H9 (cell line): ENCODE results near the gene TOMT. TPM values are rescaled to one million over a fixed set of nuclear protein-coding genes. Genes with fewer than 3 reads are reported as not detected.

Source experiments
- DNase-seq: peaks from one replicate; pipeline ENCODE4 v3.0.0-alpha.2; 2017
- H2AFZ ChIP-seq: one replicate; pipeline ENCODE4 v1.6.1; 2013; ENCODE audit warnings: mild to moderate bottlenecking, low read length, control low read depth, moderate library complexity
- H2AK5ac ChIP-seq: 2 replicates; pipeline ENCODE4 v1.6.1; 2013; ENCODE audit warnings: low read length, control low read depth, mixed read lengths; ENCODE audit not compliant: insufficient read length
- H2BK120ac ChIP-seq: one replicate; pipeline ENCODE4 v1.6.1; 2013; ENCODE audit warnings: low read depth, mild to moderate bottlenecking, low read length, control low read depth, inconsistent platforms; ENCODE audit not compliant: poor library complexity, severe bottlenecking
- H2BK12ac ChIP-seq: 2 replicates; pipeline ENCODE4 v1.6.1; 2013; ENCODE audit warnings: low read length, control low read depth, mixed read lengths, low read depth; ENCODE audit not compliant: insufficient read length
- H2BK15ac ChIP-seq: 2 replicates; pipeline ENCODE4 v1.6.1; 2013; ENCODE audit warnings: low read depth, low read length, control low read depth
- H2BK20ac ChIP-seq: one replicate; pipeline ENCODE4 v1.6.1; 2013; ENCODE audit warnings: low read depth, mild to moderate bottlenecking, low read length, control low read depth, inconsistent platforms; ENCODE audit not compliant: poor library complexity, severe bottlenecking
- H2BK5ac ChIP-seq: 2 replicates; pipeline ENCODE4 v1.6.1; 2013; ENCODE audit warnings: low read length, control low read depth, mixed read lengths; ENCODE audit not compliant: insufficient read length
- H3K14ac ChIP-seq: 2 replicates; pipeline ENCODE4 v1.6.1; 2013; ENCODE audit warnings: low read length, control low read depth; ENCODE audit not compliant: insufficient read depth
- H3K18ac ChIP-seq: 2 replicates; pipeline ENCODE4 v1.6.1; 2013; ENCODE audit warnings: low read depth, mild to moderate bottlenecking, mixed read lengths, low read length, control low read depth; ENCODE audit not compliant: insufficient read length
- H3K23ac ChIP-seq: 2 replicates; pipeline ENCODE4 v1.6.1; 2013; ENCODE audit warnings: low read length, control low read depth, mixed read lengths, low read depth; ENCODE audit not compliant: insufficient read length
- H3K23me2 ChIP-seq: 2 replicates; pipeline ENCODE4 v1.6.1; 2013; ENCODE audit warnings: low read depth, mild to moderate bottlenecking, mixed read lengths, low read length, control low read depth; ENCODE audit not compliant: insufficient read length, poor library complexity, severe bottlenecking
- H3K27ac ChIP-seq: 2 replicates; pipeline ENCODE4 v1.5.1; 2013; ENCODE audit warnings: low read length, control low read depth, mixed read lengths, low read depth; ENCODE audit not compliant: insufficient read length
- H3K27me3 ChIP-seq: 2 replicates; pipeline ENCODE4 v1.6.1; 2013; ENCODE audit warnings: low read length, control low read depth, inconsistent platforms; ENCODE audit not compliant: insufficient read depth
- H3K4ac ChIP-seq: 2 replicates; pipeline ENCODE4 v1.6.1; 2013; ENCODE audit warnings: low read depth, mild to moderate bottlenecking, control low read depth, inconsistent platforms, low read length, moderate library complexity
- H3K4me1 ChIP-seq: 2 replicates; pipeline ENCODE4 v1.6.1; 2013; ENCODE audit warnings: low read length, control low read depth, inconsistent platforms; ENCODE audit not compliant: insufficient read depth
- H3K4me2 ChIP-seq: 2 replicates; pipeline ENCODE4 v1.6.1; 2013; ENCODE audit warnings: low read length, control low read depth, mixed read lengths; ENCODE audit not compliant: insufficient read length, insufficient read depth
- H3K56ac ChIP-seq: 2 replicates; pipeline ENCODE4 v1.6.1; 2013; ENCODE audit warnings: low read depth, mild to moderate bottlenecking, mixed read lengths, low read length, control low read depth; ENCODE audit not compliant: insufficient read length
- H3K79me1 ChIP-seq: 2 replicates; pipeline ENCODE4 v1.6.1; 2013; ENCODE audit warnings: low read depth, mild to moderate bottlenecking, moderate library complexity, low read length, control low read depth, inconsistent platforms; ENCODE audit not compliant: insufficient read depth, poor library complexity, severe bottlenecking
- H3K79me2 ChIP-seq: 2 replicates; pipeline ENCODE4 v1.6.1; 2013; ENCODE audit warnings: low read length, control low read depth, inconsistent platforms; ENCODE audit not compliant: insufficient read depth
- H3K9ac ChIP-seq: 2 replicates; pipeline ENCODE4 v1.6.1; 2013; ENCODE audit warnings: low read length, control low read depth, mixed read lengths; ENCODE audit not compliant: insufficient read length; ENCODE audit errors: extremely low read depth
- H3K9me3 ChIP-seq: one replicate; pipeline ENCODE4 v1.6.1; 2013; ENCODE audit warnings: low read depth, low read length, inconsistent platforms; ENCODE audit not compliant: control insufficient read depth
- H3T11ph ChIP-seq: one replicate; pipeline ENCODE4 v1.6.1; 2013; ENCODE audit warnings: mild to moderate bottlenecking, low read length, control low read depth, inconsistent platforms
- H4K20me1 ChIP-seq: one replicate; pipeline ENCODE4 v1.6.1; 2013; ENCODE audit not compliant: control insufficient read depth, insufficient read length, insufficient read depth
- H4K5ac ChIP-seq: 2 replicates; pipeline ENCODE4 v1.6.1; 2013; ENCODE audit warnings: low read depth, mild to moderate bottlenecking, mixed read lengths, low read length, control low read depth; ENCODE audit not compliant: insufficient read length
- H4K8ac ChIP-seq: replicated peaks from 2 replicates; pipeline ENCODE4 v1.6.1; 2013; ENCODE audit warnings: low read length, control low read depth, mixed read lengths, low read depth; ENCODE audit not compliant: insufficient read length
- H4K91ac ChIP-seq: 2 replicates; pipeline ENCODE4 v1.6.1; 2013; ENCODE audit warnings: low read depth, mild to moderate bottlenecking, moderate library complexity, mixed read lengths, low read length, control low read depth; ENCODE audit not compliant: insufficient read length
- H3K27ac Mint-ChIP-seq, 3 experiments: 2 replicates in 2 of 3; 3 replicates in 1 of 3; pipeline ENCODE4 v1.8.0; 2020 to 2021; ENCODE audit warnings: mixed read lengths in 3 of 3, mild to moderate bottlenecking in 1 of 3, moderate library complexity in 1 of 3
- H3K27me3 Mint-ChIP-seq: 2 replicates; pipeline ENCODE4 v1.8.0; 2021; ENCODE audit warnings: low read depth, mild to moderate bottlenecking, moderate library complexity, mixed read lengths
- H3K36me3 Mint-ChIP-seq, 3 experiments: 2 replicates in 2 of 3; 3 replicates in 1 of 3; pipeline ENCODE4 v1.8.0; 2020 to 2021; ENCODE audit warnings: low read depth in 3 of 3, mixed read lengths in 3 of 3; ENCODE audit not compliant: insufficient read depth in 1 of 3
- H3K4me1 Mint-ChIP-seq, 2 experiments: 2 replicates each; pipeline ENCODE4 v1.8.0; 2020; ENCODE audit warnings: mixed read lengths in 2 of 2
- H3K4me3 Mint-ChIP-seq, 2 experiments: 2 replicates in 1 of 2; 3 replicates in 1 of 2; pipeline ENCODE4 v1.8.0; 2020 to 2021; ENCODE audit warnings: mild to moderate bottlenecking in 2 of 2, mixed read lengths in 2 of 2, moderate library complexity in 1 of 2
- H3K9me3 Mint-ChIP-seq, 2 experiments: 2 replicates in 1 of 2; 3 replicates in 1 of 2; pipeline ENCODE4 v1.8.0; 2020; ENCODE audit warnings: mild to moderate bottlenecking in 2 of 2, mixed read lengths in 2 of 2, moderate library complexity in 1 of 2
- CTCF ChIP-seq: fragments of 200-600 bp; sonication (generic); conservative IDR thresholded peaks from 3 replicates; pipeline ENCODE4 v1.8.0; 2021; ENCODE audit warnings: antibody characterized with exemption, mild to moderate bottlenecking
- WGBS: extraction: QIAGEN DNeasy Blood & Tissue Kit; methylation state at CpG from one replicate; pipeline ENCODE4 v1.1.7; 2013; ENCODE audit warnings: missing lambda C conversion rate, low lambda C conversion rate, mixed read lengths; ENCODE audit not compliant: insufficient read length; ENCODE audit errors: extremely low coverage; 5-methylcytosine and 5-hydroxymethylcytosine counted together
- total RNA-seq: library from RNA; stranded (reverse); gene quantifications from 2 replicates; pipeline ENCODE4 v1.2.1, GENCODE V29; 2021

Gene TOMT
- total RNA-seq, 1 experiment from 2014 or later: not detected

- H3K23ac ChIP-seq: no peak overlapping the region
- no peaks in the 10 kb centered on the region for H4K20me1 ChIP-seq
- H3K4me2 ChIP-seq: no peak overlapping the region
- no peak overlapping the region for H3K27ac ChIP-seq
- no peaks in the 10 kb centered on the region for H3K79me1 ChIP-seq
- DNase-seq: no peak
- no peak overlapping the region for H3K14ac ChIP-seq
- no peak overlapping the region for H2BK15ac ChIP-seq
- no peak overlapping the region for H4K8ac ChIP-seq
- H4K5ac ChIP-seq: no peak overlapping the region
- H2BK12ac ChIP-seq: no peak overlapping the region
- no peak overlapping the region for H3K9ac ChIP-seq
- no peak overlapping the region for H3T11ph ChIP-seq
- H3K4me1 Mint-ChIP-seq: no peaks in the 10 kb centered on the region
- no peak overlapping the region for H2AK5ac ChIP-seq
- no peak overlapping the region for H3K27ac Mint-ChIP-seq
- H3K9me3 Mint-ChIP-seq: peaks cover 19 to 43% of the 10 kb centered on the region in 2 experiments
- WGBS: no CpG with 5 or more reads among the region's 6 CpGs
- H3K4me3 Mint-ChIP-seq: no peak overlapping the region
- no peaks in the 10 kb centered on the region for H3K27me3 ChIP-seq
- no peaks in the 10 kb centered on the region for H3K79me2 ChIP-seq
- H2AFZ ChIP-seq: no peak overlapping the region
- no peaks in the 10 kb centered on the region for H3K23me2 ChIP-seq
- peaks cover 5 to 12% (median 6%) of the 10 kb centered on the region in 3 experiments; a peak in 6 of 7 replicates for H3K36me3 Mint-ChIP-seq
- H3K4ac ChIP-seq: no peak overlapping the region
- no peak for TF ChIP-seq CTCF
- no peaks in the 10 kb centered on the region for H3K4me1 ChIP-seq
- H4K91ac ChIP-seq: no peak overlapping the region
- H2BK120ac ChIP-seq: no peak overlapping the region
- H2BK20ac ChIP-seq: no peak overlapping the region
- H3K18ac ChIP-seq: no peak overlapping the region
- H3K27me3 Mint-ChIP-seq: peaks cover 43% of the 10 kb centered on the region
- H3K9me3 ChIP-seq: peaks cover 10% of the 10 kb centered on the region
- H3K56ac ChIP-seq: no peak overlapping the region
- H2BK5ac ChIP-seq: no peak overlapping the region
Measured at GRCh38 chr11:72124046-72124445, 18.3 kb downstream of the TOMT start.
